Transverse colon (tissue), 4 donors: ENCODE measurements around the gene ARHGDIG.

Experiments
- CTCF ChIP-seq, 5 experiments: fragments of 200-600 bp in 3 of 5; fragments of 450-650 bp in 2 of 5; sonication (generic) in 3 of 5; IDR thresholded peaks; 1 replicate in 2 of 5; 2 replicates in 3 of 5; pipeline ENCODE4 v1.5.1; 2016 to 2017; ENCODE audit warnings: antibody characterized with exemption in 5 of 5, inconsistent platforms in 3 of 5, mild to moderate bottlenecking in 2 of 5, moderate library complexity in 1 of 5
- POLR2A ChIP-seq: fragments of 450-650 bp; IDR thresholded peaks from one replicate; pipeline ENCODE4 v1.6.1; 2016; ENCODE audit warnings: antibody characterized with exemption, mild to moderate bottlenecking, moderate library complexity
- POLR2AphosphoS5 ChIP-seq, 3 donors: sonication (generic); formaldehyde crosslinking; IDR thresholded peaks; one replicate each; pipeline ENCODE4 v1.6.1; 2016; ENCODE audit warnings: antibody characterized with exemption in 3 of 3

GRCh38 chr16:273547-274421, 6.6 kb upstream of the ARHGDIG start:
- TF ChIP-seq POLR2A, result no peak
- no peak for TF ChIP-seq CTCF (IDR thresholded peaks at IDR 0.05)
- no peak for TF ChIP-seq POLR2AphosphoS5 (IDR thresholded peaks at IDR 0.05)
